Pancreas (tissue), 10 donors: ENCODE results near the gene CEP85L. TPM values are rescaled to one million over a fixed set of nuclear protein-coding genes. Genes with fewer than 3 reads are reported as not detected.
A peak's percentile ranks its signal among the peaks of the same experiment; 100 is the strongest.

ENCODE experiments used
- ATAC-seq, 4 donors: fragments of 200-7000 bp; cut with Tn5 transposase; one replicate each; pipeline versions ENCODE4 v1.8.0 to v1.9.1; 2020; ENCODE audit warnings: mild to moderate bottlenecking in 4 of 4, moderate library complexity in 4 of 4
- DNase-seq, 6 donors: peaks; one replicate each; pipeline ENCODE4 v3.0.0-alpha.2; 2020
- FAIRE-seq: peaks from 2 replicates; lab custom pipeline; 2012; peaks lifted over from hg19 to GRCh38; lab: Jason Lieb, UNC
- H3K27ac ChIP-seq, 4 donors: fragments of 200-600 bp; sonication (generic); 1 replicate in 3 of 4; 2 replicates in 1 of 4; pipeline versions ENCODE4 v1.5.0 to v1.8.0; 2020
- H3K27me3 ChIP-seq, 4 donors: fragments of 200-600 bp; one replicate each; pipeline ENCODE4 v1.8.0; 2021
- H3K36me3 ChIP-seq, 3 donors: fragments of 200-600 bp; sonication (generic) in 1 of 3; one replicate each; pipeline versions ENCODE4 v1.5.0 to v1.8.0; 2020 to 2021
- H3K4me1 ChIP-seq, 3 donors: fragments of 200-600 bp; one replicate each; pipeline ENCODE4 v1.8.0; 2021
- H3K4me3 ChIP-seq, 4 donors: fragments of 200-600 bp; sonication (generic) in 2 of 4; one replicate each; pipeline versions ENCODE4 v1.5.0 to v1.8.0; 2020 to 2021
- H3K9me3 ChIP-seq, 4 donors: fragments of 200-600 bp; one replicate each; pipeline ENCODE4 v1.8.0; 2021
- WGBS, 2 donors: extraction: QIAGEN DNeasy Blood & Tissue Kit; methylation state at CpG; one replicate each; pipeline ENCODE4 v1.1.7; 2013; 5-methylcytosine and 5-hydroxymethylcytosine counted together
- intact Hi-C, 3 donors: fragments of 100-400 bp; cut with DNase I; formaldehyde crosslinking; loops; one replicate each; pipeline versions ENCODE4 v1.11.1 to v1.14.2; 2022
- polyA plus RNA-seq, 2 donors: library from polyadenylated mRNA; stranded (reverse); fragments of 200-250 nt; gene quantifications; one replicate each; pipeline ENCODE4 v1.2.3, GENCODE V29; 2013
- total RNA-seq, 6 donors: library from RNA; stranded (reverse); fragmentation: NEBNext Ultra II Directional in 4 of 6; extraction: Animal tissue kit (Norgen Biotek cat#: 25700) in 4 of 6; gene quantifications; one replicate each; pipeline versions ENCODE4 v1.2.1 to v1.2.4, GENCODE V29; 2021 to 2023
- TF ChIP-seq, protein P1 (sequence below), 4 donors: fragments of 200-600 bp; sonication (generic) in 3 of 4; IDR thresholded peaks; one replicate each; pipeline versions ENCODE4 v1.5.0 to v1.8.0; 2021; ENCODE audit warnings: antibody characterized with exemption in 4 of 4
- donor health status: healthy with polysubstance abuse.
- donor health status: DM: no; HTN: no; CAD: no; lungs with moderate emphysema.
- donor health status: DM: no; HTN: no; CAD: no.
- donor health status: control.
- donor health status: control.
- donor health status: Bipolar disorder and iron deficiency.
- donor health status: DM: yes; HTN: yes; CAD: no.
- donor health status: DM: no; HTN: no; CAD: no.
- donor health status: DM: no; HTN: no; CAD: no.
- donor health status: DM: yes; HTN: yes; CAD: no.

Gene CEP85L
- total RNA-seq (1 to 10 TPM; 5.5 to 8.1 (median 6.6) TPM), polyA plus RNA-seq (1 to 10 TPM; 1.1 to 1.6 TPM)

GRCh38 chr6:118651282-118652050 is at the start of gene CEP85L:
CEP85L (minus strand) TSS chr6:118651591; CDS start chr6:118651269, 322 bp downstream.
- FAIRE-seq (no peak), DNase-seq (peak; percentile 90 to 96 (median 94)), ATAC-seq (peak; percentile 96 to 98 (median 97))
- peak within 1 kb of the TSS; percentile 92 to 97 (median 96) for H3K27ac ChIP-seq
- H3K27me3 ChIP-seq = no peaks in the 10 kb centered on the region
- H3K36me3 ChIP-seq = no peaks in the 10 kb centered on the region
- 0 to 1% methylated on average over 66 to 77 of the region's 77 CpGs for WGBS, 2 donors
- peaks cover 0 to 18% (median 8%) of the 10 kb centered on the region in 3 donors for H3K4me1 ChIP-seq
- intact Hi-C loops = no loop called here
- H3K4me3 ChIP-seq = peak within 1 kb of the TSS; percentile 82 to 98 (median 90)
- H3K9me3 ChIP-seq = no peaks in the 10 kb centered on the region
- TF ChIP-seq, protein P1, sequence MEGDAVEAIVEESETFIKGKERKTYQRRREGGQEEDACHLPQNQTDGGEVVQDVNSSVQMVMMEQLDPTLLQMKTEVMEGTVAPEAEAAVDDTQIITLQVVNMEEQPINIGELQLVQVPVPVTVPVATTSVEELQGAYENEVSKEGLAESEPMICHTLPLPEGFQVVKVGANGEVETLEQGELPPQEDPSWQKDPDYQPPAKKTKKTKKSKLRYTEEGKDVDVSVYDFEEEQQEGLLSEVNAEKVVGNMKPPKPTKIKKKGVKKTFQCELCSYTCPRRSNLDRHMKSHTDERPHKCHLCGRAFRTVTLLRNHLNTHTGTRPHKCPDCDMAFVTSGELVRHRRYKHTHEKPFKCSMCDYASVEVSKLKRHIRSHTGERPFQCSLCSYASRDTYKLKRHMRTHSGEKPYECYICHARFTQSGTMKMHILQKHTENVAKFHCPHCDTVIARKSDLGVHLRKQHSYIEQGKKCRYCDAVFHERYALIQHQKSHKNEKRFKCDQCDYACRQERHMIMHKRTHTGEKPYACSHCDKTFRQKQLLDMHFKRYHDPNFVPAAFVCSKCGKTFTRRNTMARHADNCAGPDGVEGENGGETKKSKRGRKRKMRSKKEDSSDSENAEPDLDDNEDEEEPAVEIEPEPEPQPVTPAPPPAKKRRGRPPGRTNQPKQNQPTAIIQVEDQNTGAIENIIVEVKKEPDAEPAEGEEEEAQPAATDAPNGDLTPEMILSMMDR (IDR thresholded peaks at IDR 0.05) = no peak

- Histone ChIP-seq H3K9me3 (no peaks in the 10 kb centered on the region), H3K4me1 (no peaks in the 10 kb centered on the region), H3K36me3 (no peaks in the 10 kb centered on the region), H3K27me3 (no peaks in the 10 kb centered on the region), H3K4me3 (no peak overlapping the region), H3K27ac (no peak overlapping the region)
- intact Hi-C loops = no loop called here
- WGBS, 2 donors = 84 to 94% methylated on average over 2 of the region's 2 CpGs
- DNase-seq = no peak
- TF ChIP-seq, protein P1 (IDR thresholded peaks at IDR 0.05) = no peak
- no peak for ATAC-seq
- no peak for FAIRE-seq
Observed at GRCh38 chr6:118700531-118700930, 49.1 kb upstream of the CEP85L start.

GRCh38 chr6:118697554-118697953 is 46.2 kb upstream of the CEP85L start:
- DNase-seq (no peak), FAIRE-seq (no peak), ATAC-seq (no peak)
- H3K36me3 ChIP-seq = no peaks in the 10 kb centered on the region
- H3K4me1 ChIP-seq = no peaks in the 10 kb centered on the region
- intact Hi-C loops = no loop called here
- H3K27ac ChIP-seq = no peak overlapping the region
- H3K4me3 ChIP-seq = no peak overlapping the region
- WGBS, 2 donors = 72 to 77% methylated on average over 3 of the region's 3 CpGs
- H3K9me3 ChIP-seq = no peaks in the 10 kb centered on the region
- no peaks in the 10 kb centered on the region for H3K27me3 ChIP-seq
- TF ChIP-seq, protein P1 (IDR thresholded peaks at IDR 0.05) = no peak

GRCh38 chr6:118696271-118696670 is 44.9 kb upstream of the CEP85L start:
- Histone ChIP-seq H3K27ac (no peak overlapping the region), H3K4me3 (no peak overlapping the region), H3K27me3 (no peaks in the 10 kb centered on the region), H3K36me3 (no peaks in the 10 kb centered on the region), H3K9me3 (no peaks in the 10 kb centered on the region), H3K4me1 (no peaks in the 10 kb centered on the region)
- WGBS, 2 donors = 84% methylated on average over 1 of the region's 1 CpG
- TF ChIP-seq, protein P1 (IDR thresholded peaks at IDR 0.05) = no peak
- FAIRE-seq = no peak
- intact Hi-C loops = no loop called here
- no peak for DNase-seq
- ATAC-seq = no peak

DNA sequence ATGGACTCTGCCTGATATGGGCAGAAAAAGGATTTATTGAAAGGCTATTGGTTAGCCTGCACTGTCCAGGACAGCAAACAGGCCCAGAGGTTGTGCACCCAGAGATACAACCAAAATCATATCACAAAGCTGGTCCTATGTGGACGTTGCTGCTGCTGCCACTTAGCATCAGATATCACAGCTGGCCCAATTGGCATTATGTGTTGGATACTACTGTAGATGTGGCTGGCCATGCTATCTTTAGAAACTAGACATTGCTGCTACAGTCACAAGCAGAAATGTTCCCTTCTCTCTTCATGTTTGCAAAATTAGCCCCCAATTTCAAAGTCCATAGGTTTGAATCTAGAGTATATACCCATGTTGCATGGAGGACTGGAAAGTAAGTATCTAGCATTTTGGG is 42.2 kb upstream of the CEP85L start:
- Histone ChIP-seq H3K36me3 (no peaks in the 10 kb centered on the region), H3K4me3 (no peak overlapping the region), H3K4me1 (no peaks in the 10 kb centered on the region), H3K9me3 (no peaks in the 10 kb centered on the region), H3K27me3 (no peaks in the 10 kb centered on the region), H3K27ac (no peak overlapping the region)
- TF ChIP-seq, protein P1 (IDR thresholded peaks at IDR 0.05) = no peak
- no peak for FAIRE-seq
- ATAC-seq = no peak
- DNase-seq = no peak
- intact Hi-C loops = no loop called here
- 45 to 53% methylated on average over 1 of the region's 1 CpG for WGBS, 2 donors
